ENCODE results near the gene WDR77. TPM values are rescaled to one million over a fixed set of nuclear protein-coding genes. Genes with fewer than 3 reads are reported as not detected.

The WDR77 gene
- total RNA-seq, 1 donor from 2014 or later = 22.7 TPM

DNA sequence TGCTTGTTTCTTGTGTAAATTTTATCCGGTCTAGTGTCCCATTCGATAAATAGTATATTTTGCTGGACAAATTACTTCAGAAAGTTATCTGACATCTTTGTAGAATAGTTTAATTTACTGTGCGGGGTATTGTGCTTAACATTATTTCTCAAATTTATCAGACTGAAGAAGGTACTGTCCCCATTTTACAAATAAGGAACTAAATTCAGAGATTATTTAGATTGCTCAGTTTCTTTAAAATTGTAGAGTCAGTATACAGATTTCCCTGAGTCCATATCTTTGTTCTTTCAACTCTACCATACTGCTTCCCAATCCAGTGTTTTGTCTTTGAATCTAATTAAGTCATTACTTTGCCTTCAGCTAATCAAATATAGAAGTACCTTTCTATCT is 6.6 kb upstream of the WDR77 start:
- no peak overlapping the region for H3K4me3 Mint-ChIP-seq (ENCODE audit: unreplicated experiment)
- H3K27me3 Mint-ChIP-seq (ENCODE audit: unreplicated experiment) = no peaks in the 10 kb centered on the region
- DNase-seq (ENCODE audit: extremely low spot score, unreplicated experiment) = no peak
- no peak for TF ChIP-seq CTCF (IDR thresholded peaks at IDR 0.05)
- H3K27ac Mint-ChIP-seq (ENCODE audit: unreplicated experiment) = no peak overlapping the region
- peaks cover 16% of the 10 kb centered on the region for H3K4me1 Mint-ChIP-seq (ENCODE audit: unreplicated experiment)
- peaks cover 55% of the 10 kb centered on the region for H3K36me3 Mint-ChIP-seq (ENCODE audit: unreplicated experiment)
- H3K9me3 Mint-ChIP-seq (ENCODE audit: unreplicated experiment) = no peaks in the 10 kb centered on the region

DNA sequence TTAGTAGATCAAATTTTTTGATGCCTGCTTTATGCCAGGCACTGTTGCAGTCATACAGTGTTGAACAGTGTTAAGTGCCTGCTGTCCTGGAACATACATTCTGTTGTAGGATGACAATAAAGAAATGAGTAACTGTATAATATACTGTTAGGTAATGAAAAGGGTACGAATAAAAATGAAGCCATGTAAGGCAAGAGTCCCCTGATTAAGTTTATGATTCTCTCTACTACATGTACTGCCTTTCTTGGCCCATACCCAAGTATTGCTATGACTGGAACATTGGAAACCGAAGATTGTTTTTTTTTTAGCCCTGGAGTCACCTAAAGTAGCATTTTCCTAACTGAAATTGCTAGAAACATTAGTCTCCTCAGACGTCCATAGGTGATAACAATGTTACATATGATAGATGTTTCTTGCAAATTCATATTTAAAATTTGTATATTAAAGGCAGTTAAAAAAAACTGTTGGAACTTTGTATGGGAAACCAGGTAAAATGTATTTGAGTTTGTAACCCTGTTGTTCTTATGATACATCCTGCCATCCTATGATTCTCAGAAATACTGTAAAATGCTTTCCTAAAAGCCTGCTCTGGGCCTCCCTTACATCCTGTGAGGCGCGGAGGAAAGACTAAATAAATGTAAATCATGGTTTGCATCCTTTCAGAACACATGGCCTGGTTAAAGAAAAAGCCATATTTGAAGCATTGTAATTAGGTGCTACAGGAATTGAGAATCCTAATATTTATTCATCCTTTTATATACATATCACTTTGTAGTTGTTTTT is 6.0 kb upstream of the WDR77 start:
- Mint-ChIP-seq H3K9me3 (ENCODE audit: unreplicated experiment) (no peaks in the 10 kb centered on the region), H3K27ac (ENCODE audit: unreplicated experiment) (no peak overlapping the region), H3K4me1 (ENCODE audit: unreplicated experiment) (peaks cover 20% of the 10 kb centered on the region), H3K36me3 (ENCODE audit: unreplicated experiment) (peaks cover 54% of the 10 kb centered on the region), H3K27me3 (ENCODE audit: unreplicated experiment) (no peaks in the 10 kb centered on the region), H3K4me3 (ENCODE audit: unreplicated experiment) (no peak overlapping the region)
- no peak for DNase-seq (ENCODE audit: extremely low spot score, unreplicated experiment)
- TF ChIP-seq CTCF (IDR thresholded peaks at IDR 0.05) = no peak

DNA sequence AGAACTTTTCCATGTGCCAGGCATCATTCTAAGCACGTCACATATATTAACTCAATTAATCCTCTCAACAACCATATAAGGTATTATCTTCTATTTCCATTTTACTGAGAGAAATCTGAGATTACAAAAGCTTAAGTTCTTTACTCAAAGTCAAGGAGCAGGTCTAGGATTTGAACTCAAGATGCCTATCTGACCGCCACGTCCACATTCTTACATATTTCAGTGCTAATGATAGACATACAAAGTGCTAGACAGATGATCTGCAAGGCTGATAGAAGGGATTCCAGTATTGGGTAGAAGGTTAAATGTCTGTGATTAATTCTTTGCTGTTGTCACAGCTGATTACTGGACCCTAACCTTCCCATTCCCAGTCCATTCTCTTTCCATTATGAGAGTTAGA is 4.7 kb upstream of the WDR77 start:
- no peaks in the 10 kb centered on the region for H3K9me3 Mint-ChIP-seq (ENCODE audit: unreplicated experiment)
- H3K4me3 Mint-ChIP-seq (ENCODE audit: unreplicated experiment) = no peak overlapping the region
- no peak overlapping the region for H3K27ac Mint-ChIP-seq (ENCODE audit: unreplicated experiment)
- H3K36me3 Mint-ChIP-seq (ENCODE audit: unreplicated experiment) = peaks cover 44% of the 10 kb centered on the region
- H3K4me1 Mint-ChIP-seq (ENCODE audit: unreplicated experiment) = peaks cover 28% of the 10 kb centered on the region
- TF ChIP-seq CTCF (IDR thresholded peaks at IDR 0.05) = no peak
- H3K27me3 Mint-ChIP-seq (ENCODE audit: unreplicated experiment) = no peaks in the 10 kb centered on the region
- no peak for DNase-seq (ENCODE audit: extremely low spot score, unreplicated experiment)

- peaks cover 36% of the 10 kb centered on the region for H3K4me1 Mint-ChIP-seq (ENCODE audit: unreplicated experiment)
- H3K4me3 Mint-ChIP-seq (ENCODE audit: unreplicated experiment) = no peak overlapping the region
- no peaks in the 10 kb centered on the region for H3K27me3 Mint-ChIP-seq (ENCODE audit: unreplicated experiment)
- no peak for TF ChIP-seq CTCF (IDR thresholded peaks at IDR 0.05)
- no peak overlapping the region for H3K27ac Mint-ChIP-seq (ENCODE audit: unreplicated experiment)
- H3K9me3 Mint-ChIP-seq (ENCODE audit: unreplicated experiment) = no peaks in the 10 kb centered on the region
- peaks cover 34% of the 10 kb centered on the region for H3K36me3 Mint-ChIP-seq (ENCODE audit: unreplicated experiment)
- no peak for DNase-seq (ENCODE audit: extremely low spot score, unreplicated experiment)
Measured at GRCh38 chr1:111452581-111452980, 3.5 kb upstream of the WDR77 start.

DNA sequence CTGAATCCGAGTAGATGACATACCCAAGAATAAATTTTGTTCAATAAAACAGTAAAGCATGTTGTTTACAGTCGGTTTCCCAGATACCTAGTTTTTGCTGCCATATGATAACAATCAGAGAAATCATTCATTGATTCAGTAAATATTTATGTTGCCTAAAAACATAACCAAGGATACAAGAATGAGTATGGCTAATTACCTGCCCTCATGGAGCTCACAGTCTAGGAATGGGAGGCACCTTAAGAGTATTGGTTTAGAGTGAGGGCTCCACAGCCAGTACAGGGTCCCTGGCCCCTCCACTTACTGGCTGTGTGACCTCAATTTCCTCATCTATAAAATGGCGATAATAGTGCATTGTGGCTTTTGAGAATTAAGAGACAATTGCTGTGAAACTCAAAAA is 1.1 kb upstream of the WDR77 start:
- Mint-ChIP-seq H3K36me3 (ENCODE audit: unreplicated experiment) (peaks cover 22% of the 10 kb centered on the region), H3K27me3 (ENCODE audit: unreplicated experiment) (no peaks in the 10 kb centered on the region), H3K27ac (ENCODE audit: unreplicated experiment) (peak overlapping the region; percentile 99), H3K4me1 (ENCODE audit: unreplicated experiment) (peaks cover 46% of the 10 kb centered on the region), H3K9me3 (ENCODE audit: unreplicated experiment) (no peaks in the 10 kb centered on the region), H3K4me3 (ENCODE audit: unreplicated experiment) (peak overlapping the region; percentile 100)
- no peak for TF ChIP-seq CTCF (IDR thresholded peaks at IDR 0.05)
- no peak for DNase-seq (ENCODE audit: extremely low spot score, unreplicated experiment)

Measured in osteocyte (in vitro differentiated cells).